HG03442 (cell line): ENCODE results near the gene FSIP1.

Experiments used
- ATAC-seq: cut with Tn5 transposase; IDR thresholded peaks from one replicate; pipeline ENCODE4 v1.9.1; 2021; ENCODE audit warnings: mild to moderate bottlenecking, moderate library complexity; ENCODE audit not compliant: unreplicated experiment

The FSIP1 gene

GRCh38 chr15:39767921-39768320, 14.7 kb downstream of the FSIP1 start:
- no peak for ATAC-seq

- no peak for ATAC-seq
Measured at GRCh38 chr15:39761006-39761405, 21.6 kb downstream of the FSIP1 start.

GRCh38 chr15:39756806-39757522, 25.7 kb downstream of the FSIP1 start:
- ATAC-seq = no peak

DNA sequence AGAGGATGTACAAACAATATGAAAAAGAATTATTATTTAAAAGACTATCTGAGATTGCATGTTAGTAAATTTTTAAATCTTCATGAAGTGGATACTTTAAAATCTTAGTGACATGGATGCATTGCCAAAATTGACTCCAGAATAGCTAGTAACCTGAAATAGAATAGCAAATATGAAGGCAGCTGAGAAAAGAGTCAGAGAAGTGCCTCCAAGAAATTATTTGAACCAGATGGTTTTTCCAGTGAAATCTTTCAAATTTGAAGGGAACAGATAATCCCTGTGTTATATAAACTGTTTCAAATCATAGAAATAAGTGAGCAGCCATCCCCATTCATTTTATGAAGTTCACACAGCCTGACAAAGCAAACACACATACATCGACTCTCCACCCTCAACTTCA, 29.6 kb downstream of the FSIP1 start:
- no peak for ATAC-seq

DNA sequence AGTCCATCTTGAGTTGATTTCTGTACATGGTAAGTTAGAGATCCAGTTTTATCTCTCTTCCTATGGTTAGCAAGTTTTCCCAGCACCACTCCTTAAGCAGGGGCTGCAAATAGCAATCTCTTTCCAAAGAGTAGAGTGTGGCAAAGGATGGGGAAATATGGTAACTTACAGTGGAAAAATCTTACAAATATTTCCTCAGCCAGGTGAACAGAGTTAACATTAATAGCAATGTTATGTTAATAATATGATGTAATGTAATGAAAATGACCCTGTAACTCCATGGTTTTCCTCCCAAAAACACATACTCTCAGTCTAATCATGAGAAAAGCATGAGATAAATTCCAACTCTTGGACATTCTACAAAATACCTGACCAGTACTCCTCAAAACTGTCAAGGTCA, 30.4 kb downstream of the FSIP1 start:
- ATAC-seq = no peak

DNA sequence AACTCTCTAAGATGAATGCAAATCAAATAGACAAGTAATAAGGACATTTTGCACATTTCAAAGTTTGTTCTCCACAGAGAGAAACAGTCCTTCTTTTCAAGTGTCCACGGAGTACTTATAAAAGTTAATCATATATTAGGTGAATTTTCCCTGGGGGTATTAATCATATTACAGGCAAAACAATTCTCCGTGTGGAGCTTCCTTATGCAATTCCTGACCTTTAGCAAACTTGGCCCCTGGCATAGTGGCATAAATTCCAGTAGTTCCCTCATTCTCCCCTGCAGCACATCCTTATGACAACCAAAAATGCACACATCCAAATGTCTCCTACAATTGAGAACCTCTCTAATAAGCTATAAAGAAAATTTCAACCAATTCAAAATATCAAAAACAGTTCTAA, 34.4 kb downstream of the FSIP1 start:
- no peak for ATAC-seq

GRCh38 chr15:39747326-39747725, 35.3 kb downstream of the FSIP1 start:
- no peak for ATAC-seq

DNA sequence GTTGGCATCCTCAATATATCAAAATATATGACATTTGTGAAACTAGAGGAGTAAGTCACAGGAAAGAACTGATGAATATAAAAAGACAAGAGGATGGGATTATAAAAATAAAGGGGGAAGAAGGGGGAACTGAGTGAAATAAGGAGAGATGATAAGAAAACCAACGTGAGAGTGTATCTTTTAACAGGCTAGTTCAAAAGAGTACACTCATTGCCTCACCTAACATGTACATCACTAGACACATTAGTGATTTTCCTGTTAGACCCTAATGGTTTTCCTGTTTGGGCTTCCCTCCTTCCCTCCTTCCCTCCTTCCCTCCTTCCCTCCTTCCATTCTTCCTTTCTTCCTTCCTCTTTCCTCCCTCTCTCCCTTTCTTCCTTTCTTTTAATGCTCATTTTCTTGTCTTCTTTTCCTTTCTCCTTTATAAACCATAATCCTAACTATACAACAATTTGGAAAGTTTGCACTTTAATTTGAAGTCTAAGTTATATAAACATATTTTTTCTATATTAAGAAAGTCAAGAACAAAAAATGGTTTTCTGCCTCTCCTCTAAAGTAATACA, 35.8 kb downstream of the FSIP1 start:
- ATAC-seq = no peak

DNA sequence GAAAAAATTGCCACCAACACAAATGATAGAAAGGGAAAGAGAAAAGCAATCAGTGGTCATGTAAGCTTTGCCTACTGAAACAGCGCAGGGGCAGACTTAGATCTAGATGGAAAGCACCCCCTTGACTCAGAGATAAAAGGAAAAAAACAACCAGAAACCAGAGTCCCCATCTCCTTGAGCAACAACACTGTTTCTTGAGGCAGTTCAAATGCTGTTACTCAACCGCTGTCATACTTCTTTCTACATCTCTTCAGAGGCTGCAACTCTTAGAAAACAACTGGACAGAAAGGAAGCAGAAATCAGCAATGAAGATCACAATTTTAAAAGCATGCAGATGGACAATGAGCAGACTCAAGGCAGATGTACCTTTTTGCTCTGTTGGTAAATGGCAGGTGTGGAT, 36.5 kb downstream of the FSIP1 start:
- ATAC-seq = no peak

- ATAC-seq = no peak
Measured at GRCh38 chr15:39745415-39745814, 37.2 kb downstream of the FSIP1 start.

DNA sequence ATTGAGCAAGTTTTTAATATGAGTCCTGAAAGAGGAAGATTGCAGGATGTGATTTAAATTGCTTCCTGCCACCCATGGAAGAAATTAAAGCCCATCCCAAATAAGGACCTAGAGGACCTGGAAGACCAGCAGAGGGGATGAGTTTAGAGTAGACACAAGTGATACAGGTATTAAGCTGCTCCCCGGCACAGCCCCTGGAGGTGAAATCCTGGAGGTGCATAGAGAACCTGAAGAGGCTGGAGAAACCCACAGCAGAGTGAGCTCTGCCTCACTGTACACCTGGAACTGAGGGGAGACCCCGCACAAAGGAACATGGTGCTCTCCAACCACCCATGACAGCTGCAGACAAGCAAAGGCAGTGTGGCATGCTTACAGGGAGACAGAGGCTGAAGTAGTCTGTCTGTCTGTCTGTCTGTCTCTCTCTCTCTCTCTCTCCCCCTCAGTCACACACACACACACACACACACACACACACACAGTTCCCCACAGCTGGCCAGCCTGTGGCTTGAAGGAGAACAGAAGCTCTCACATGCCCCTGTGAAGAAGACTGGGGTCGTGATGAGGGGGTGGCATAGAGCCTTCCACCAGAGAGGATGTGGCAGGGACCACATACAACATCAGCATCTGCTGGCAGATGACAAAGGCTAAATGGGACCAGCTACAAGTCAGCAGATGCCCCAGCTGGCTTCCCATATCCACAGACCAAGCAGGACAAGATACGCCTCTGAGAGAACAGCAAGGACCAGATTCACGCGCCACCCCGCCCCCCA, 38.1 kb downstream of the FSIP1 start:
- no peak for ATAC-seq

GRCh38 chr15:39743611-39744010, 39.0 kb downstream of the FSIP1 start:
- no peak for ATAC-seq

DNA sequence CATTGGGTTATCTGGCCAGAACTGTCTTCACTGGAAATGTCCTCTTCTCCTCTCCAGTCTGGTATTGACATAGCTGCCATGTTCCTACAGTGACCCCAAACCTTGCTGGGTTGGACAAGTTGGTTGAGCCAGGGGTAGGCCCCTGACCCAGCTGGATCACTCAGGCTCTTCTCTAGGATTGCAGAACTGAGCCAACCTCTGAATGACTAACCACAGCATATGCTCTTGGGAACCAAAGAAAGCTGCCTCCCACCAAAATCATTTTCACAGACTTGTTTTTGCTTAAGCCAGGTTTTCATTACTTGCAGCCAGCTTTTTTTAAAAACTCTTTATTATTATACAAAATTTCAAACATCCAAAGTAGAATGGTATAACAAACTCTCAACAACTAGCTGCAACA, 41.4 kb downstream of the FSIP1 start:
- no peak for ATAC-seq

DNA sequence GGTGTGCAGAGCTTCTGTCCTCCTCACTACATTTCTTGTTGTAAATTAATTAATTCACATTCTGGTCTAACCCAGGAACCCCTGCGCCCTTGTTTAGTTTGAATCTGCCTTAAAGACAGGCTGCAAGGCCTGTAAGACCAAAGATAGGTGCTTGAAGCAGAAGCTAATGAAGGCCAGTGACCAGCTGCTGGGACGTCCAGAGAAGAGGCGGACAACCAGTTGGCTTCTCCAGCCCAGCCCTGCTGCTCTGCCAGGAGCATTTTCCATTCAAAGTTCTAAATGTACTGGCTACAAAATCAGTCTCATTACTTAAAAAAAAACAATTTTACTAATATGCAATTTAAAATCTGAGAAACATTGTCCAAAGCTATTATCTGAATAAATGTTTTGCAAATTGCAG, 43.6 kb downstream of the FSIP1 start:
- no peak for ATAC-seq

DNA sequence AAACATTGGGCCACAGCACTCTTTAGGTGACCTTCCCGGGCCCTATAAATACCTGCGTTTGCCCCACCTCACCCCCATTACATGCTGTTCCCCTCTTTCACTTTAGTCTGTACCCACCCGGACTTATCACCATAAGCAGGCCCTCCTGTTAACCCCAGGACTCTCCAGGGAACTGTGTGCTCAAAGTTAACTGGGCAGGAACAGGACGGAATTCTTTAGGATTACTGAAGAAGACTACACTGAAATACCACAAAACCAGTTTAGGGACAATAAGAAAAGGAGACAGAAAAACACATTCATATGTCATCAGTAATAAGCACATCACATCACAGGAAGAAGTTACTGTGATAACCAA, 45.5 kb downstream of the FSIP1 start:
- ATAC-seq = no peak

- no peak for ATAC-seq
Measured at GRCh38 chr15:39736412-39737195, 46.0 kb downstream of the FSIP1 start.

- ATAC-seq = no peak
Measured at GRCh38 chr15:39735120-39735717, 47.4 kb downstream of the FSIP1 start.

DNA sequence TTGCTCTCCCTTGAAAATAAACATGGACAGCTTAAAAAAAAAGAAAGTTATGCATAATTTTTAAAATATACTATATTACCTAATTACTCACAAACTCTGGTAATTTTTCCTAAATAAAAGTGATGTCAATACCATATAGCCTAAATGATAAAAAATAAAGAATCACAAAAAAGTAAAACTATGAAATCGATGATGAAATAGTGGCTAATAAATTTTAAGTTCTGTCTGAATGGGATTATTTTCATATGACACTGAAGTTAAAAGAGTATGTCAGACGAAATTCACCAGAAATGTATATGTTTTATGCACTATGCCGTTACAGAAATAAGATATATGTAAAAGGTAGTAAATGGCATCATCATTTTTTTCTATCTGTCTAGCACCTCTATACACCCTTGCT, 51.4 kb downstream of the FSIP1 start:
- ATAC-seq = no peak

GRCh38 chr15:39730552-39730951, 52.1 kb downstream of the FSIP1 start:
- no peak for ATAC-seq

DNA sequence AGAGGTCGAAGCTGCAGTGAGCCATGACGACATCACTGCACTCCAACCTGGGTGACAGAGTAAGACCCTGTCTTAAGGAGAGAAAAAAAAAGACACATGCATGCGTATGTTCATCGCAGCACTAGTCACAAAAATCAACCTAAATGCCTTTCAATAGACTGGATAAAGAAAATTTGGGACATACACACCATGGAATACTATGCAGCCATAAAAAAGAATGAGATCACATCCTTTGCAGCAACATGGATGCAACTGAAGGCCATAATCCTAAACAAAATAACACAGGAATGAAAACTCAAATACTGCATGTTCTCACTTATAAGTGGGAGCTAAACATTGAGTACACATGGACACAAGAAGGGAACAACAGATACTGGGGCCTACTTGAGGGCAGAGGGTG, 53.1 kb downstream of the FSIP1 start:
- no peak for ATAC-seq

GRCh38 chr15:39728845-39729244, 53.8 kb downstream of the FSIP1 start:
- ATAC-seq = no peak
